Hepatocyte (in vitro differentiated cells): ENCODE measurements around the gene CDON. TPM values are rescaled to one million over a fixed set of nuclear protein-coding genes. Genes with fewer than 3 reads are reported as not detected.
"Not testable (repeated sequence)": the region's sequence is repeated elsewhere in the genome, so short reads cannot be mapped to it uniquely, and the experiment has no call there.

Experiments used
- DNase-seq: peaks from one replicate; pipeline ENCODE4 v3.0.0-alpha.2; 2016; ENCODE audit warnings: low spot score
- H2AFZ ChIP-seq: fragments of 200-600 bp; sonication (generic); 2 replicates; pipeline ENCODE4 v1.6.0; 2016; ENCODE audit warnings: antibody characterized with exemption, mild to moderate bottlenecking
- H3K27ac ChIP-seq: fragments of 200-600 bp; sonication (generic); 2 replicates; pipeline ENCODE4 v1.5.1; 2016; ENCODE audit warnings: mild to moderate bottlenecking
- H3K27me3 ChIP-seq: fragments of 200-600 bp; sonication (generic); 2 replicates; pipeline ENCODE4 v1.6.1; 2016
- H3K36me3 ChIP-seq: fragments of 200-600 bp; sonication (generic); replicated peaks from 2 replicates; pipeline ENCODE4 v1.5.1; 2016; ENCODE audit warnings: low read depth; ENCODE audit not compliant: insufficient read depth
- H3K4me1 ChIP-seq: fragments of 200-600 bp; sonication (generic); 2 replicates; pipeline ENCODE4 v1.5.1; 2016; ENCODE audit warnings: mild to moderate bottlenecking, moderate library complexity; ENCODE audit not compliant: insufficient read depth
- H3K4me2 ChIP-seq: fragments of 200-600 bp; sonication (generic); 2 replicates; pipeline ENCODE4 v1.6.0; 2016
- H3K4me3 ChIP-seq: fragments of 200-600 bp; sonication (generic); 2 replicates; pipeline ENCODE4 v1.5.1; 2016; ENCODE audit warnings: mild to moderate bottlenecking
- H3K79me2 ChIP-seq: fragments of 200-600 bp; sonication (generic); 2 replicates; pipeline ENCODE4 v1.6.0; 2017; ENCODE audit warnings: mild to moderate bottlenecking
- H3K9me2 ChIP-seq: fragments of 200-600 bp; sonication (generic); replicated peaks from 2 replicates; pipeline ENCODE4 v1.6.0; 2017; ENCODE audit warnings: mild to moderate bottlenecking; ENCODE audit not compliant: insufficient read depth
- H3K9me3 ChIP-seq: fragments of 200-600 bp; sonication (generic); 2 replicates; pipeline ENCODE4 v1.5.1; 2016; ENCODE audit warnings: low read depth, mild to moderate bottlenecking
- H4K20me1 ChIP-seq: fragments of 200-600 bp; sonication (generic); 2 replicates; pipeline ENCODE4 v1.6.0; 2016; ENCODE audit warnings: mild to moderate bottlenecking; ENCODE audit not compliant: insufficient read depth, poor library complexity, severe bottlenecking
- CTCF ChIP-seq: fragments of 200-600 bp; sonication (generic); IDR thresholded peaks from 2 replicates; pipeline ENCODE4 v1.5.1; 2016; ENCODE audit warnings: antibody characterized with exemption, mild to moderate bottlenecking; ENCODE audit not compliant: poor library complexity
- EZH2 ChIP-seq: fragments of 200-600 bp; sonication (generic); IDR thresholded peaks from 2 replicates; pipeline ENCODE4 v1.6.1; 2016; ENCODE audit warnings: antibody characterized with exemption, mild to moderate bottlenecking, borderline replicate concordance
- EZH2phosphoT487 ChIP-seq: fragments of 200-600 bp; sonication (generic); IDR thresholded peaks from one replicate; pipeline ENCODE4 v1.6.1; 2018; ENCODE audit warnings: antibody characterized with exemption, mild to moderate bottlenecking, low read depth, moderate library complexity; ENCODE audit not compliant: unreplicated experiment, severe bottlenecking
- WGBS: methylation state at CpG from one replicate; pipeline ENCODE4 v1.1.6; 2016; ENCODE audit warnings: low lambda C conversion rate; ENCODE audit errors: missing lambda C conversion rate; 5-methylcytosine and 5-hydroxymethylcytosine counted together
- polyA plus RNA-seq: library from polyadenylated mRNA; unstranded; fragments of >200 nt; fragmentation: Nextera tagmentation; extraction: Ambion mirVana; gene quantifications from 2 replicates; pipeline ENCODE4 v1.2.1, GENCODE V29; 2016
- total RNA-seq: library from RNA; depleted of rRNA; stranded (reverse); fragments of >200 nt; gene quantifications from 2 replicates; pipeline ENCODE4 v1.2.3, GENCODE V29; 2014

Gene CDON
- total and polyA plus RNA-seq, 2 experiments from 2014 or later, result 17.5 to 41.9 TPM

DNA sequence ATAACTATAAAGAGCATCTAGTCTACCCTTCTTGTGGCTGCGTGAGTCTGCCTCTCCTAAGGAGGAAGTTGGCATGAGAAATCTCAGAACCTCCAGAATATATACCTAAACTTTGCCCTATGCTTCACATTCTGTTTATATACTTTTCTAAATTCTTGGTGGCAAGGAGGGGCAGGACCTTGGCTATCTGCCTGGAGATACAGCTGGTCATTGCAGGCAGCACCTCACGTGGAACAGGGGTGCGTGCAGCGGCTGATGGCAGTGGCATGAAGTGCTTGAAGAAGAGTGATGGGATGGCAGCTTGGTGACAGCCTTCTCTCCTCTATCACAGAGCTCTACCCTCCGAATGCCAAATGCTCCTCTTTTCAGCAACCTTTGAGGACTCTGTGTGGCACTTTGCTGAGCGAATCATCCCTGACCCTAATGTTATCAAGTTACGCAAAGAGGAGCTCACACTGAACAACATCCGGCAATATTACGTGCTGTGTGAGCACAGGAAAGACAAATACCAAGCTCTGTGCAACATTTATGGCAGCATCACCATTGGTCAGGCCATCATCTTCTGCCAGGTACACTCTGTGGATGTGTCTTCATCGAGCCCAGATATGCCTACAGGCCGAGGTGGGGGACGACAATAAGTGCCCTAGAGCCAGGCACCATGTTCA, 145.9 kb downstream of the CDON start:
- no peak for TF ChIP-seq CTCF
- no peak for TF ChIP-seq EZH2phosphoT487
- TF ChIP-seq EZH2, result no peak
- Histone ChIP-seq H3K4me1 (no peaks in the 10 kb centered on the region), H4K20me1 (no peaks in the 10 kb centered on the region), H3K79me2 (no peaks in the 10 kb centered on the region), H3K4me2 (no peak overlapping the region), H3K27me3 (peaks cover 19% of the 10 kb centered on the region), H3K9me3 (no peaks in the 10 kb centered on the region), H3K36me3 (no peaks in the 10 kb centered on the region), H3K4me3 (no peak overlapping the region), H3K9me2 (no peaks in the 10 kb centered on the region), H2AFZ (no peak overlapping the region), H3K27ac (no peak overlapping the region)
- WGBS, result 84% methylated on average over 12 of the region's 12 CpGs
- no peak for DNase-seq

DNA sequence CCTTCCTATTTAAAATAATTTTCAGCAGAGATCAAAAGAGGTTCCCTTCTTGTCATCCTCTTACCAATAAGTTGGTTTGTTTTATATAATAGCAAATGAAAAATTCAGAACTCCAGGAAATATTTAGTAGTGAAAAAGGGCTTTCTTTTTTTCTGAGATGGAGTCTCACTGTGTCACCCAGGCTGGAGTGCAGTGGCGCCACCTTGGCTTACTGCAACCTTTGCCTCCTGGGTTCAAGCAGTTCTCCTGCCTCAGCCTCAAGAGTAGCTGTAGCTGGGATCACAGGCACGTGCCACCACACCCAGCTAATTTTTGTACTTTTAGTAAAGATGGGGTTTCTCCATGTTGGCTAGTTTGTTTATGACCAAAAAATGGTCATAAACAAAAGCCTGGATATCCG, 148.1 kb downstream of the CDON start:
- not testable (repeated sequence) for H3K4me3 ChIP-seq, DNase-seq, H3K9me3 ChIP-seq, H3K79me2 ChIP-seq, H3K36me3 ChIP-seq, H3K4me2 ChIP-seq, H3K9me2 ChIP-seq, H2AFZ ChIP-seq, H3K27ac ChIP-seq, H3K4me1 ChIP-seq, H4K20me1 ChIP-seq
- H3K27me3 ChIP-seq, result peaks cover 23% of the 10 kb centered on the region
- 73% methylated on average over 3 of the region's 3 CpGs for WGBS

- Histone ChIP-seq H3K4me3 (no peak overlapping the region), H4K20me1 (no peaks in the 10 kb centered on the region), H3K27ac (no peak overlapping the region), H2AFZ (no peak overlapping the region), H3K9me2 (no peaks in the 10 kb centered on the region), H3K4me1 (no peaks in the 10 kb centered on the region), H3K79me2 (no peaks in the 10 kb centered on the region), H3K27me3 (peaks cover 12% of the 10 kb centered on the region), H3K36me3 (no peaks in the 10 kb centered on the region), H3K9me3 (no peaks in the 10 kb centered on the region), H3K4me2 (no peak overlapping the region)
- TF ChIP-seq EZH2phosphoT487, result no peak
- TF ChIP-seq EZH2, result no peak
- no peak for TF ChIP-seq CTCF
- DNase-seq, result no peak
- WGBS, result 85% methylated on average over 8 of the region's 8 CpGs
These were observed 152.3 kb downstream of the CDON start for GRCh38 chr11:125910226-125910849.

Other genes starting within 250 kb of the CDON start
- not detected in 2 replicates for gene PATE4, start 229.6 kb downstream of the CDON start, total RNA-seq
- gene PATE4, start 229.6 kb downstream of the CDON start, polyA plus RNA-seq, result 0.35 TPM in 1 of 2 replicates, not detected in the other
- gene HYLS1, start 175.2 kb downstream of the CDON start, total RNA-seq, result 4.1 and 5.7 TPM in 2 replicates
- gene HYLS1, start 175.2 kb downstream of the CDON start, polyA plus RNA-seq, result 4.3 and 5.4 TPM in 2 replicates
- 14.1 and 17.5 TPM in 2 replicates for gene PUS3, start 159.7 kb downstream of the CDON start, total RNA-seq
- gene PUS3, start 159.7 kb downstream of the CDON start, polyA plus RNA-seq, result 7.3 and 11.3 TPM in 2 replicates
- 0.48 and 0.80 TPM in 2 replicates for gene DDX25, start 158.4 kb downstream of the CDON start, total RNA-seq
- gene DDX25, start 158.4 kb downstream of the CDON start, polyA plus RNA-seq, result 0.87 TPM in 1 of 2 replicates, not detected in the other
- not detected in 2 replicates for gene VSIG10L2, start 116.8 kb downstream of the CDON start, total RNA-seq
- gene VSIG10L2, start 116.8 kb downstream of the CDON start, polyA plus RNA-seq, result 0.04 TPM in 1 of 2 replicates, not detected in the other
- gene RPUSD4, start 148.8 kb upstream of the CDON start, total RNA-seq, result 24.0 and 26.4 TPM in 2 replicates
- 13.3 and 16.5 TPM in 2 replicates for gene RPUSD4, start 148.8 kb upstream of the CDON start, polyA plus RNA-seq
- gene FAM118B, start 148.9 kb upstream of the CDON start, total RNA-seq, result 26.5 and 29.6 TPM in 2 replicates
- gene FAM118B, start 148.9 kb upstream of the CDON start, polyA plus RNA-seq, result 22.1 and 35.2 TPM in 2 replicates
- 85.7 and 86.2 TPM in 2 replicates for gene SRPRA, start 206.0 kb upstream of the CDON start, total RNA-seq
- 80.4 and 83.4 TPM in 2 replicates for gene SRPRA, start 206.0 kb upstream of the CDON start, polyA plus RNA-seq
- 33.1 and 46.1 TPM in 2 replicates for gene FOXRED1, start 206.3 kb upstream of the CDON start, total RNA-seq
- 28.8 and 37.4 TPM in 2 replicates for gene FOXRED1, start 206.3 kb upstream of the CDON start, polyA plus RNA-seq
- 5.3 and 7.5 TPM in 2 replicates for gene TIRAP, start 220.2 kb upstream of the CDON start, total RNA-seq
- gene TIRAP, start 220.2 kb upstream of the CDON start, polyA plus RNA-seq, result 3.2 and 6.4 TPM in 2 replicates
- 6.5 and 6.9 TPM in 2 replicates for gene DCPS, start 241.2 kb upstream of the CDON start, total RNA-seq
- gene DCPS, start 241.2 kb upstream of the CDON start, polyA plus RNA-seq, result 16.8 and 25.6 TPM in 2 replicates